Hepatic stellate cell (primary cell): ENCODE results near the gene ELMOD3.
"Not testable (repeated sequence)": the region's sequence is repeated elsewhere in the genome, so short reads cannot be mapped to it uniquely, and the experiment has no call there.

ENCODE experiments used
- DNase-seq: peaks from one replicate; pipeline ENCODE4 v3.0.0; 2011; ENCODE audit warnings: low spot score

ELMOD3 gene

DNA sequence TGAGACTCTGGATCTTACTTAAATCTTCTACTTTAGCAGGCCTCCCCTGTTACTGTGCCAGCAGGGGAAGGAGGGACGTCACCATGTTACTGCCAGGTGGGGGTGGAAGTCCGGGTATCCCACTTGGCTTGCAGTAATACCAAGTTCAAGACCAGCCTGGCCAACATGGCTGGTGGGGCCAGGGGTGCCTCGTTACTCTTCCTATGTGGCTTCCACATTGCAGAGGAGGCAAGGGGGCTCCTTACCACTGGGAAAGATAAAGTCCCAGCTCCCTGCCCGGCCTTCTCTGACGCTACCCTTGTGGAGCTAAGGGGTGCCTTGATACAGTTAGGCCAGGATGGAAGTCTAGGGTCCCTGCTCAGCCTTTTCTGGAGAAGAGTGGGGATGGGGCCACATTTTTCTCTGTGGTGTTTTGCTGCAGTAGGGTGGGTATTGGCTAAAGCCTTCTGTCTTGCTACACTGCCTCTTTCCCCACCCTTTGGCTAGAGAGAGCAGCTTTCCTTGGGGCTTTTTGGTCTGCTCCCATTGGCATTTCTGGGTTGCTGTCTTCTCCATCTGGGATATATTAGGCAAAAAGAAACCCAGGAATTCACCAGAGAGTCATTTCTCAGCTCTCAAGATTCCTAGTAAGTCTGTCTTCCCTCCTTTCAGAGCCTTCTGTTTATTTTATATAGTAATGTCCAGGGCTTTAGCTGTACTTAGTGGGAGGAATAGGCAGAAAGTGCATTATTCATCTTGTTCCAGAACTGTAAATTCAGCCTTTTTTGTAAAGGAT lies 21.9 kb downstream of the ELMOD3 start:
- DNase-seq, result no peak

DNA sequence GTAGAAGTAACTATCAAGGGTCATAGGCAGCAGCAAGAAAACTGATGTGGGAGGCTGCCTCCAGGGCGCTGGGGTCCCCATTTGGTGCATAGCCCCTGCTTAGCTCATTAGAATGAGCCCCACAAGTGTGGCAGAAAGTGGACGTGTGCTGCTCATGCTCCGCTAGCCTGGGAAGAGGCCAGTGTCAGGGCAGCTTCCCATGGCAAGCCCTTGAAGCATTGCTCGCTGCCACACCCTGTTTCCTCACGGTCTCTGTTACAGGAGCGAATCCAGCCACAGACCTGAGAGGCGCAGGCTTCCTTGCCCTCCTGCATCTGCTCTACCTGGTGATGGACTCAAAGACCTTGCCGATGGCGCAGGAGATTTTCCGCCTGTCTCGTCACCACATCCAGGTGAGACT lies 22.5 kb downstream of the ELMOD3 start:
- DNase-seq, result no peak

DNA sequence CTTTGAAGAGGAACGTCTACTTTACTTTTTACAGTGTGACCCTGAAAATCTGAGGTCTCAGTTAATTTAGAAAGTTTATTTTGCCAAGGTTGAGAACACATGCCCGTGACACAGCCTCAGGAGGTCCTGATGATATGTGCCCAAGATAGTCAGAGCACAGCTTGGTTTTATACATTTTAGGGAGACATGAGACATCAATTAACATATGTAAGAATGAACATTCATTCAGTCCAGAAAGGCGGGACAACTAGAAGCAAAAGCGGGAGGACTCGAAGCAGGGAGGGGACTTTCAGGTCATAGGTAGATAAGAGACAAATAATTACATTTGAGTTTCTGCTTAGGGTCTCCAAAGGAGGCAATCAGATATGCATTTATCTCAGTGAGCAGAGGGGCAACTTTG lies 23.7 kb downstream of the ELMOD3 start:
- no peak for DNase-seq

DNA sequence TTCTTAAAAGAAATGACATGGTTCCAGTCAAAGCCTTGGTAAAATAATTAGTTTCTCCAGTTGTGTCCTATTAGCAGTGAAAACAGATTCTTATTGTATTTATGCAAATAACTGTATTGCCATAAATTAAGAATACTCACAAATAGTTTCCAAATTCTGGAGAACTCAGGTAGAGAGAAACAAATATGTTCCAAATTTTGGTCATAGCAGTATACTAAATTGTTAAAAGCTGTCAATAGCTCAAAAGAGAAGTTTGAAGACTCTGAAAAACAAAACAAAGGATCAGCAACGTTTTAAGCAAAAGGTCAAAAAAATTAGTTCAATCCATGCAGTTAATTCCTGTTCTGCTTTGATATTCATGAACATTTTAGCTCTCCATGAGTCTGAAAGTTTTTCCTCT lies 25.5 kb downstream of the ELMOD3 start:
- DNase-seq, result no peak

DNA sequence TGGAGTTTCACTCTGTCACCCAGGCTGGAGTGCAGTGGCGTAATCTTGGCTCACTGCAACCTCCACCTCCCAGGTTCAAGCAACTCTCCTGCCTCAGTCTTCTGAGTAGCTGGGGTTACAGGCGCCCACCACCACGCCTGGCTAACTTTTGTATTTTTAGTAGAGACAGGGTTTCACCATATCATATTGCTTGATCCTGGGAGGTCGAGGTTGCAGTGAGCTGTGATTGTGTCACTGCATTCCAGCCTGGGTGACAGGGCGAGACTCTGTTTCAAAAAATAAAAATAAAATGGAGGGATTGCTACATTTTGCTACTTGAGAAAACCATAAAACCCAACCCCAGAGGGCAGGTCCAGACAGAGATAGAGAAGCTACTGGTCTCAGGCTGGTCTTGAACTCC lies 28.6 kb downstream of the ELMOD3 start:
- not testable (repeated sequence) for DNase-seq

DNA sequence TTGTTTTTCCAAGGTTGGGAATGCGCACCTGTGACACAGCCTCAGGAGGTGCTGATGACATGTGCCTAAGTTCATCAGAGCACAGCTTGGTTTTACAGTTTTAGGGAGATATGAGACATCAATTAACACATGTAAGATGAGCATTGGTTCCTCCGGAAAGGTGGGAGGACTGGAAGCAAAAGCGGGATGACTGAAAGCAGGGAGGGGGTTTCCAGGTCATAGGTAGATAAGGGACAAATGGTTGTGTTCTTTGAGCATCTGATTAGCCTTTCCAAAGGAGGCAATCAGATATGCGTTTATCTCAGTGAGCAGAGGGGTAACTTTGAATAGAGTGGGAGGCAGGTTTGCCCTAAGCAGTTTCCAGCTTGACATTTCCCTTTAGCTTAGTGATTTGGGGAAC lies 29.3 kb downstream of the ELMOD3 start:
- DNase-seq, result no peak

DNA sequence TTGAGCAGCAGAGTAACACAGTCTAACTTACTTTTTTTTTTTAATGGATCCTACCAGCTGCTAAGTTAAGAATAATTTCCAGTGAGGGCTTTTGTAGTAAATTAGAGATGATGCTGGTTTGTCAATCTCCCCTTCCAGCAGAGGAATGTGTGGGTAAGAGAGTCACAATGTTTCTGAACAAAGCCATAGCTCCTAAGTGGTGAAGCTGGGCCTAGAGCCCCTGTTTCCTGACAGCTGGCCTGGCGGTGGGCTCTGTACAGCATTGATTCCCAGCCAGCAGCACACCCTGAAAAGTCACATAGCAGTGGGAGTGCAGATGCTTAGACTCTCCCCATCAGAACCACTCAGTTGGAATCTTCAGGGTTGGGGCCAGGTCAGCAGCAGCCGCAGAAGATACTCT lies 31.2 kb downstream of the ELMOD3 start:
- DNase-seq, result no peak

DNA sequence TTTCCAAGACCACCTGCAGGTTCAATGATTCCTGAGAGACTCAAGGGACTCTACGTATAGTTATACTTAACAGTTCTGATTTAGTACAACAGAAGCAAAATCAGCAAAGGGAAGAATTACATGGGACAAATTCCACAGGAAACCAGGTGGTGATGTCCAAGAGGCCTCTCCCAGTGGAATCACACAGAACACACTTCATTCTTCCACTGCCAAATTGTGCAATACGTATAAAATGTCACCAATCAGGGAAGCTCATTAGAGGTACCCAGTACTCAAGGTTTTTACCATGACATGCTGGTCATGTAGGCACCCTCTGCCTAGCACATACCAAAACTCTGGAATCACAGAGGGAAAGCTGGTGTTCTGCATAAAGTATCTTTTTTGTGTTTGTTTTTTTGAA lies 33.2 kb downstream of the ELMOD3 start:
- DNase-seq, result no peak

DNA sequence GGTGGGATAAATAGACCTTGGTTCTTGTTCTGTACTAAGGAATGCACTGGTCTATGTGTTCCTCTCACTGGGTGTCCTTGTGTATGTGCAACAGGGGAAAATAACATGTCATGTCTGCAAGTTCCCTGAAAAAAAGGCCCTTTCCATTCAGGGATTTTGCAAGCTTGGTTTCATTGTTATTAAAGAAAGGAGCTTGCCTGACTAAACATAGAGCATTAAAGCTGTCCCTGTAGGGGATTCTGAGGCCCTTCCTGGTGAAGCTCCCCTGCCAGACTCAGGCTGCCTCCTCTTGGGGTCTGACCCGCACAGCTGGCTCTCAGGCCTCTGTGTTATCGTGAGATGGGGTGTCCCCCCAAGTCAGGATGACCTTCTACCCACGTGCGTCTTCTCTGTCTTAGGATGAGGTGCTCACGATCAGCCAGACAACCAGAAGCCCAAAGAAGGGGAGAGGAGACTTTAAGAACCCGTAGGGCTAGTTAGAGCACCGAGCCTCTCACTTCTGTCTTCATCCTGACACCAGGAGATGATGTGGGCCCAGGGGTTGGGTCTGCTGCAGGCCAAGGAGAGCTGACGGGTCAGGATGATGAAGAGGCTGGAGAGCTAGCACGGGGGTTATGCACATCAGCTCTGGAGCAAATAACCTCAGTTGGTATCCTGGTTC lies 34.4 kb downstream of the ELMOD3 start:
- DNase-seq, result no peak

DNA sequence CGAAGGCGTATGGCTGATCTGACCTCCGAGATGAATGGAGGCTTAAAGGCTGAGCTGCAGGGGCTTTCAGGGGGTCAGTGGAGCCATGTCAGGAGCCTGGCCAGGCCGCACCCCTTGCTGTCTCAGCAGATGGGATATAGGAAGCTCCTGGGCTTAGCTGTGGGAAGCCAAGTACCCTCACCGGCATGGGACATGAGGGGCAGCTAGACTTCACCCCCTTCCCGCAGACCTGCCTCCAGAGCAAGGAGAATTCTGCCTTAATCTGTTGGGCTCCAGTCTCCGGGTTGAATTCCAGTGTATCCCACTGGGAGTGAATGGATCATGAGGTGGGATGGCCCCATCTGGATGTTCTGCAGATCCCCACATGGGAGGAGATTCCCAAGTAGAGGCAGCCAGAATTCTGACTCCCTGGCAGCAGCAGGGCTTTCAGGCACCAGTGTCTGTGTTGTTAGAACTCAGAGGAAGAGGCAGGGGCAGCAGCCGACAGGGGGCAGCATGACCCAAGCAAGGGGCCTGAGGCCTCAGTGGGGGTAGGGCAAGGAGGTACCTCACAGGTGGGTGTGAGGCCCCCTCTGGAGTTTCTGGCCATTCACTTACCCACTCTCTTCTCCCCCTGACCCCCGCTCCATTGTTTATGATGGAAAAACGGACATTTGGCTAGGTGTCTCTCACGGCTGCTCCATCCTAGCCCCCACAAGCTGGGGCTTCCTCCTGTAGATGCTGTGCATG lies 36.5 kb downstream of the ELMOD3 start:
- no peak for DNase-seq

DNA sequence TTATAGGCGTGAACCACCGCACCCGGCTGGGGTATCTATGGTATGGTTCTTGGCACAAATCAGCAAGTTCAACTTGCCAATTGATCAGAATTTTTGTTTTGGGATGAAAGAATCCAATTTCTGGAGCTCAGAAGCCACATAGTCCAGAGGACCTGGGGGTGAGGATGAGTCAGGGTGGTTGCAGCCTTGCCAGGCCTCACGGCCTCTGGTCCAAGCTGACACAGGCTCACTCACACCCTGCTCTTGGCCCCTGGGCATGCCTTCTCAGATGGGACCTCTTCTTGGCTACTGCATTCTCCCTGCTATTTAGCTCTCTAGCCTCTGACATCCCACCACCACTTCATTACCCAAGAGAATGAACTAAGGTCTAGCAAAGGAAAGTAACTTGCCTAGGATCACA lies 39.3 kb downstream of the ELMOD3 start:
- no peak for DNase-seq

DNA sequence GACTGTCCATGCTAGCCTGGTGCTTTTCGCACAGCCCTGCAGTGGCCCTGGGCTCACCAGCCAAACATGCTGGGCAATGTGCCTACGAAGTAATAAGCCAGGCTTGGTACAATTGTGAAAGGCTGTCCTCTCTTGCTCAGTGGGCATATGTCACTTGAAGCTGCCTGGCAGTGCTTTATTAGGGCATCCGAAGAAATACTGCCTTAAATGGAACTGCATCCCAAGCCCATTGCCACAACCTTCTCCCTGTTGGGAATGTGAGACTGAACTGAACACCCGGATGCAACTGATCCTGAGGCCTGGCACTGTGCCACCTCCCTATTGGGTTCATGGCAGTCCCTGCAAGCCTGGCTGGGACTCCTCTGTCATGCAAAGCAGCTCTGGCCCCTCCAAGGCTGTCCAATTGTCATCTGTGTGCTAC lies 39.7 kb downstream of the ELMOD3 start:
- no peak for DNase-seq

DNA sequence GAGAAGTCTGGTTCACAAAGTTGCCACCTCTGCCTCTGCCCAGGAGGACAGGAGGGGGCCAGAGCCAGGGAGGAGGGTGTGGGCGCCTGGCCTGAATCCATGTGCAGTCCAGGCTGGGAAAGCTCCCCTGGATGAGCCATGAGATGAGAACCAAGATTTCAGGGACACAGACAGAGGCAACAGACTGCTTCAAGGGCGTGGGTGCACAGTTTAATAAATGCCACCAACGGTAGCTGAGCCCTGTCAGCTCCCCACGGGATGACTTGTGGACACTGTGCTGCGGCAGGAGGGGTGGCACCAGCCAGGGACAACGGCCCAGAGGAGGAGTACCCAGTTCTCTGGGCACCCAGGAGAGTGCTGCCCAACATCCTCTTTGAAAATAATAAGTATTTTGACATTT lies 40.4 kb downstream of the ELMOD3 start:
- no peak for DNase-seq

DNA sequence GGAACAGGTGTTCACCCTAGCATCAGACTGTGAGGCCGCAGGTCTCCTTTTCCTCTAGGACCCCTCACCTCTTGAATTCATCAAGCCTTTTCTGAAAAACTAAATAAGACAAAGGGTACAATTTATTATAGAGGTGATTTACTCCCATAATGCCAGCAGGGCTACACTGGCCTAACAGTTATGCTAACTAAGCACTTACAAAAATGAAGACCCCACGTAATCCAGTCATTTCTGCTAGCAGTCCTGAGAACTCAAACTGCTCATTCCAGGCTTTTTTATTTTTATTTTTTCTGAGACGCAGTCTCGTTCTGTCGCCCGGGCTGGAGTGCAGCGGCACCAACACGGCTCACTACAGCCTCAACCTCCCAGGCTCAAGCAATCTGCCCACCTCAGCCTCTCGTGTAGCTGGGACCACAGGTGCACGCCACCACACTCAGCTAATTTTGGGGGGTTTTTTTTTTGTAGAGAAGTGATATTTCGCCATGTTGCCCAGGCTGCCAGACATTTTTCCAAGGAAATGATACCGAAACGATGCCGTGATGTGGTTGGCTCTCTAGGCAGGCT lies 41.4 kb downstream of the ELMOD3 start:
- no peak for DNase-seq

DNA sequence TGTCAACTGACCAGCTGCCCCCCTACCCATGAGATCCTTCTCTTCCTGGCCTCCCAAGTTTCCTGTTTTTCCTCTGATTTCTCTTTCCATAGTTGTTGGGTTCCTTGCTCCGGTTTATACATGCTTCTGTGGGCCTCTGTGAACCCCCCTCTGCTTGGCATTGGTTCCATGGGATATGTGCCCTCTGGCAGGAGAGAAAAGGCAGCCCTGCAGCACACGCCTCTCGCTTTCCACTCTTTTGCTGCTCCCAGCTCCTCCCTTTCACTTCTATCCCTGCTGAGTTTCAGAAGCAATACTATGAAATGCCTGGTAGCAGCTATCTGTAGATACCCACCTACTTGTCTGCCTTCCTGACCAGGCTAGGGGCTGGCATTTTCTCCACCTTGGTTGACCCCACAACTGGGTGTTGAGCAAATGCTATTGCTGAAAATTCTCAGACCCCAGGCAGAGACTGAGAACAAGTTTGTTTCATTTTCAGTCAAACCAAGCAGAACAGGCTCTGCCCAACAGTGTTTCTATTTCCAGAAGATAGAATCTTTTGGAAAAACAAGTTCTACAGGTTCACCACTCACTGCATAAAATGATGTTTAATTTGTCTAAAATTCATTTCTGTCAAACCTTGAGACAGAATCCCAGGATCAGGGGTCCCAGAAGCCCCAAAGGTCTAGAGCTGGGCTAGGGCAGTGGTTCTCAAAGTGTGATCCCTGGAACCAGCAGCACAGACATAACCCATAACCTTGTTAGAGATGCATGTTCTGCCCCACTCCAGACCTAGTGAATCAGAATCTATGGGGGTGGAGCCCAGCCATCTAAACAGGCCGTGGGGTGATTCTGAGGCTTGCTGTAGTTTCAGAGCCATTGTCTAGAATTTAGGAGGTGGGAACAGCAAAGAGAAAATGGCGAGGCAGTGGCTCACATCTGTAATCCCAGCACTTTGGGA lies 42.2 kb downstream of the ELMOD3 start:
- DNase-seq, result no peak

DNA sequence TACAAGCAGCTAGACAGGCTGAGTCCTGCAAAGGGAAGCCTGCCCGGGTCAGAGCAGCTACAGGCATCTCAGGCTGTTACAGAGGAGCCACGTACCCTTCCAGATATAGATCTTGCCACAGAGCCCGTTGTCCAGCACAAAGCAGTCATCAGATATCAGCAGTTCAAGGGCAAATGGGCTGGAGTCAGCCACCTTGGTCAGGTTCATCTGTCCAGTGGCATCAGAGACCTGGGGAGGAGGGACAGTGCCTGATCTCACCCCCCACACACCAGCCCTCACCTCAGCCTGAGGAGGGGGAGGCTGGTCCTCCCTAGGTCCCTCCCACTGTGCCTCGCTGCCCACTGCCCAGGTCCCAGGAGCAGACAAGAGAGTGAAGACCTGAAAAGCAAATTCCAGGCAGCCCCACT lies 43.4 kb downstream of the ELMOD3 start:
- no peak for DNase-seq

DNA sequence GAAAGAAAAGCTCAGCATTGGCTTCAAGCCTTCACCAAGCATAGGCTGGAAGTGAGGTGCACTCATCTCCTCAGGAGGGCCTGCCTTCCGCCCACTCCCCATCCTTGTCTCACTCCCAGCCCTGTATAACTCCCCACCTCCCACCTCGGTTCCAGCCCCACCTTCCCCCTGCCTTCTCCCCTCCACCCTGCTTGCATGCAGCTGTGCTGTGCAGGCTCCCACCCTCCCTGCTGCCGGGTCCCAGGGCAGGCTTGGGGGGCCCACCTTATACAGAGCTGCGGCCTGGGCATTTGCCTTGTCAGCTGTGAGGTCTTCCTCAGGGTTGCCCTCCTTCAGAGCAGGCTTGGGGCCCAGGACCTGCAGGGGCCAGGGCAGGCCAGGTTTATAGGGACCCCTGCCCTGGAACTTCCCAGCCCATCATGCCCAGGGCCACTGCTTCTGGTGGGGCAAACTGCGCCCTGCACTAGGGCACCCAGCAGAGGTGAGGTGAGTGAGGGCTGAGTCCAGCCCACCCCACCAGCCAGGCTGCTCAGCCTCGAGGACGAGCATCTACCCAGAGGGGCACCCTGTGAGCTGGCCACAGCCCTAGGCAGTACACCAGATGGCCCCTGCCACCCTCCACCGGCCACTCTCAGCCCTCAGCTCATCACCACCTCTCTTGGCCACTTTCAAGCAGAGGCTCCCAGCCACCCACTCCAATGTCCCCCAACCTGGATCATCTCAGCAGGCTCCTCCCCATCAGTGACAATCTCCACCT lies 44.0 kb downstream of the ELMOD3 start:
- no peak for DNase-seq

DNA sequence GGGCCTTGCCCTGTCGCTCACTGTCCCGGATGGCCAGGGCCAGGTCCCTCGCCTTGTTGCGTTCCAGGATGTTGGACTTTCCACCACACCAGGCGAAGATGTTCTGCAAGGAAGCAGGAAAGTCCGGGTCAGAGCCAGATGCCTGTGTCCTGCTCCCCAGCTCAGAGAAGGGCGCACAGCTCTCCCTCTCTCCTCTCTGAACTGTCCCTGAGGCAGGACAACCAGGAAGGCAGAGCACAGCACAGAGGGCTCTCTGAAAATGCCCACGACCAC lies 44.5 kb downstream of the ELMOD3 start:
- DNase-seq, result no peak

DNA sequence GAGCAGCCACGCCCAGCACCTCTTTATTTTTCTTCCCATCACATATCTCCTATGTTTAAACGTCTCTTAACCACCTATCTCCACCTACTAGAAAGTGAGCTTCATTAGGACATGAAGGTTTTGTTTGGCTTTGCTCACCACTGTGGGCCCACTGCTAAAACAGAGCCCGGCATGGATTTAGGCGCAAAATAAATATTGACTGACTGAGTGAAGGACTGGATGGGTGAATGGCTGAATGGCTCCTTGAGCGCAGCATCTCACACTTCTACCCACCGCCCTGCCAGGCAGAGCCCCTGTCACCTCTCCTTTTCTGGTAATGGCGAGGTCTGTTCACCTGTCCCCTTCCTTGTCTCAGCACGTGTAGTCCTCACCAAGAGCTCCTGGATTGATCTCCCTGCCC lies 45.5 kb downstream of the ELMOD3 start:
- DNase-seq, result no peak

DNA sequence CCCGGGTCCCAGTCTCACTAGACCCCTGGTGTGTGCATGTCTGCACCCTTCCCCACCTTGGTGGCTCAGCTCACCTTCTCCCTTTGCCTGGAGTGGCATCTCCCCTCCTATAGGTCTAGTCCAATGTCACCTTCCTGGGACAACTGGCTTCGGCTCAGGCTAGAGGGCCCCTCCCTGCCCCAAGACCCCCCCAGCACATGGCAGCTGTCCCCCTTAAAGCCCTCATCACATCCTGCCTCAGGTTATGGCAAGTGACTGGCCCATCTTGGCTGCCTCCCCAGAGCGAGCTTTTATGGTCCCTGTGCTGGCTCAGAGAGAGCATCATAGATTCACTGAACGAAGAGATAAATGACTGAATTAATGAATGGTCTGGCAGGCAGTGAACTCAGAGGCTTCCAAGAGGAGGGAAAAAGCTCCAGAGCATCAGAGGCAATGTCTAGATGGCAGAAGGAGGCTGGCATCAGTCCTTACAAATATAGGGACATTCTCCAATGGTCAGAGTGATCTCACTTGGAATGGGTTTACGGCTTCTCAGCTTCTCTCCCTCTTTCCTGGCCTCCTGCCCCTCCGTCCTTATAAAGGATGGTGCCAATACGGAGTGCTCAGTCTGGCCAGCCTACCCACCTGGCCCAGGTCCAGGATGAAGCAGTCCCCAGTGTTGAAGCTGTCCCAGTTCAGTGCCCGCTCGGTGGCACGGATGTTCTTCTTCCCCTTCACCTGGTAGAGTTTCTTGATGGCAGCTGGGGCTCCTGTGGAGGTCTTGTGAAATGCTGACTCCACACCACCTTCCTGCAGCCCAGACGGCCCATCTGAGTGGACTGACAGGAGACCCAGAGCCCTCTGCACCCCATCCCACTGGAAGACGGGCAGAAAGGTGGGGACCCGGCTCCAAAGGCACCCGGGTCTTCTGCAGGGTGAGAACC lies 46.2 kb downstream of the ELMOD3 start:
- DNase-seq, result peak; percentile 0
